Liver (tissue), 9 donors: ENCODE data around the gene PIR. TPM values are rescaled to one million over a fixed set of nuclear protein-coding genes. Genes with fewer than 3 reads are reported as not detected.

Experiments
- DNase-seq: peaks from one replicate; pipeline ENCODE4 v3.0.0-alpha.2; 2017; ENCODE audit warnings: low spot score
- H3K27ac ChIP-seq, 2 donors: one replicate each; pipeline ENCODE4 v1.7.0; 2013; ENCODE audit warnings: inconsistent platforms in 2 of 2, low read length in 2 of 2, control low read depth in 1 of 2, low read depth in 1 of 2, mild to moderate bottlenecking in 1 of 2
- H3K27me3 ChIP-seq, 4 donors: one replicate each; pipeline versions ENCODE4 v1.6.1 to v1.7.0; 2013; ENCODE audit warnings: low read length in 3 of 4, inconsistent platforms in 1 of 4, mild to moderate bottlenecking in 1 of 4, moderate library complexity in 1 of 4; ENCODE audit not compliant: control insufficient read depth in 4 of 4, insufficient read depth in 4 of 4
- H3K36me3 ChIP-seq, 4 donors: one replicate each; pipeline versions ENCODE4 v1.6.1 to v1.7.0; 2013; ENCODE audit warnings: low read length in 3 of 4, mild to moderate bottlenecking in 3 of 4, low read depth in 1 of 4, moderate library complexity in 1 of 4; ENCODE audit not compliant: control insufficient read depth in 4 of 4, insufficient read depth in 3 of 4
- H3K4me1 ChIP-seq, 4 donors: one replicate each; pipeline versions ENCODE4 v1.6.1 to v1.7.0; 2013; ENCODE audit warnings: low read length in 3 of 4, mild to moderate bottlenecking in 3 of 4, moderate library complexity in 1 of 4; ENCODE audit not compliant: control insufficient read depth in 4 of 4, insufficient read depth in 4 of 4
- H3K4me3 ChIP-seq, 3 donors: one replicate each; pipeline versions ENCODE4 v1.6.1 to v1.7.0; 2013; ENCODE audit warnings: low read length in 3 of 3, control low read depth in 1 of 3, low read depth in 1 of 3, mild to moderate bottlenecking in 1 of 3
- H3K9ac ChIP-seq, 2 donors: one replicate each; pipeline ENCODE4 v1.7.0; 2013; ENCODE audit warnings: low read length in 2 of 2, mild to moderate bottlenecking in 2 of 2, moderate library complexity in 2 of 2, control low read depth in 1 of 2, low read depth in 1 of 2
- H3K9me3 ChIP-seq, 4 donors: one replicate each; pipeline versions ENCODE4 v1.6.1 to v1.7.0; 2013; ENCODE audit warnings: low read length in 3 of 4; ENCODE audit not compliant: control insufficient read depth in 4 of 4
- EGR1 ChIP-seq, 2 donors: IDR thresholded peaks; 2 replicates each; pipeline ENCODE4 v1.6.1; 2016 to 2018; ENCODE audit warnings: antibody characterized with exemption in 2 of 2, low read depth in 2 of 2
- FOXA1 ChIP-seq: IDR thresholded peaks from 2 replicates; pipeline ENCODE4 v1.6.1; 2016; ENCODE audit warnings: antibody characterized with exemption
- FOXA2 ChIP-seq: IDR thresholded peaks from 2 replicates; pipeline ENCODE4 v1.6.1; 2016; ENCODE audit warnings: antibody characterized with exemption
- HNF4A ChIP-seq, 2 donors: conservative IDR thresholded peaks; 2 replicates each; pipeline ENCODE4 v1.6.1; 2016; ENCODE audit warnings: antibody characterized with exemption in 2 of 2, mild to moderate bottlenecking in 2 of 2
- HNF4G ChIP-seq: IDR thresholded peaks from 2 replicates; pipeline ENCODE4 v1.6.1; 2016; ENCODE audit warnings: antibody characterized with exemption
- JUND ChIP-seq, 2 donors: IDR thresholded peaks; 2 replicates each; pipeline ENCODE4 v1.6.1; 2016; ENCODE audit warnings: antibody characterized with exemption in 2 of 2
- NR2F2 ChIP-seq: IDR thresholded peaks from 2 replicates; pipeline ENCODE4 v1.6.1; 2016; ENCODE audit warnings: antibody characterized with exemption
- RAD21 ChIP-seq, 2 donors: IDR thresholded peaks; 2 replicates each; pipeline ENCODE4 v1.6.1; 2016; ENCODE audit warnings: antibody characterized with exemption in 2 of 2, mild to moderate bottlenecking in 2 of 2
- RXRA ChIP-seq, 2 donors: IDR thresholded peaks; 2 replicates each; pipeline ENCODE4 v1.6.1; 2017 to 2018; ENCODE audit warnings: antibody characterized with exemption in 2 of 2, mild to moderate bottlenecking in 1 of 2
- TAF1 ChIP-seq: conservative IDR thresholded peaks from 2 replicates; pipeline ENCODE4 v1.6.1; 2016; ENCODE audit warnings: antibody characterized with exemption, mild to moderate bottlenecking
- YY1 ChIP-seq: IDR thresholded peaks from 2 replicates; pipeline ENCODE4 v1.6.1; 2016; ENCODE audit warnings: antibody characterized with exemption, mild to moderate bottlenecking
- WGBS: extraction: QIAGEN DNeasy Blood & Tissue Kit; methylation state at CpG from one replicate; pipeline ENCODE4 v1.1.7; 2013; 5-methylcytosine and 5-hydroxymethylcytosine counted together
- polyA plus RNA-seq, 2 donors: library from polyadenylated mRNA; stranded (reverse) in 1 of 2; unstranded in 1 of 2; fragments of 200-250 nt in 1 of 2; fragments of >200 nt in 1 of 2; fragmentation: Nextera tagmentation in 1 of 2; extraction: Ambion mirVana in 1 of 2; gene quantifications; one replicate each; pipeline versions ENCODE4 v1.2.1 to v1.2.3, GENCODE V29; 2013 to 2015
- total RNA-seq, 2 donors: library from RNA; depleted of rRNA; stranded (reverse); fragments of >200 nt; gene quantifications; one replicate each; pipeline ENCODE4 v1.2.3, GENCODE V29; 2014
- TF ChIP-seq, protein P1 (sequence below): IDR thresholded peaks from 2 replicates; pipeline ENCODE4 v1.6.1; 2016; ENCODE audit warnings: antibody characterized with exemption
- TF ChIP-seq, protein P2 (sequence below): IDR thresholded peaks from 2 replicates; pipeline ENCODE4 v1.6.1; 2016; ENCODE audit warnings: antibody characterized with exemption
- TF ChIP-seq, protein P3 (sequence below): IDR thresholded peaks from 2 replicates; pipeline ENCODE4 v1.6.1; 2016; ENCODE audit warnings: antibody characterized with exemption, mild to moderate bottlenecking
- donor health status: healthy.
- donor health status: healthy.
- donor health status: healthy.
- donor health status: healthy.
- donor health status: healthy.

PIR gene
- total and polyA plus RNA-seq, 4 donors, result 9.0 to 24.7 (median 17.0) TPM

DNA sequence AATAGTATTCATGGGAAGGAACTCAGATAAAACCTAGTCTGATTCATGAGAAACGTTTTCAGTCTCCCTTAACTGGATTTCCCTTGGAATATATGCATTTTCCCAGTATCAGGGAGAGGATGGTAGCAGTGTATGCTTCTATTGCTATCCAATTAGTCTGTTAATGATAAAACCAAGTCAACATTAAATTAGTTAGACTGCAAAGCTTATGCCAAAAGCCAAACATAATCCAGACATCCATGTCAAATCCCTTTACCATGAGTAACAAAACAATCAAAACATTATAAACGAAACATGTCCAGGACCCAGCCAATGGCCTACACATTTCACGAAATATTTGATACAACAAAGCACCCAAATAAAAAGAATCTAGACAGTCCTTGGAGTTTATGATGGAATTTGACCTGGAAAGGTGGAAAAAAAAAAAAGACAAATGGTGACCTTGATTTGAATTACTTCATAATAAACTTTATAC, 74.4 kb downstream of the PIR start:
- DNase-seq, result no peak
- H3K9me3 ChIP-seq, result peaks cover 0 to 7% (median 1%) of the 10 kb centered on the region in 4 donors
- no peak overlapping the region for H3K9ac ChIP-seq
- H3K4me3 ChIP-seq, result no peak overlapping the region
- WGBS, result 76% methylated on average over 3 of the region's 3 CpGs
- H3K4me1 ChIP-seq, result no peaks in the 10 kb centered on the region
- H3K36me3 ChIP-seq, result no peaks in the 10 kb centered on the region
- H3K27ac ChIP-seq, result no peak overlapping the region
- TF ChIP-seq, protein P1, sequence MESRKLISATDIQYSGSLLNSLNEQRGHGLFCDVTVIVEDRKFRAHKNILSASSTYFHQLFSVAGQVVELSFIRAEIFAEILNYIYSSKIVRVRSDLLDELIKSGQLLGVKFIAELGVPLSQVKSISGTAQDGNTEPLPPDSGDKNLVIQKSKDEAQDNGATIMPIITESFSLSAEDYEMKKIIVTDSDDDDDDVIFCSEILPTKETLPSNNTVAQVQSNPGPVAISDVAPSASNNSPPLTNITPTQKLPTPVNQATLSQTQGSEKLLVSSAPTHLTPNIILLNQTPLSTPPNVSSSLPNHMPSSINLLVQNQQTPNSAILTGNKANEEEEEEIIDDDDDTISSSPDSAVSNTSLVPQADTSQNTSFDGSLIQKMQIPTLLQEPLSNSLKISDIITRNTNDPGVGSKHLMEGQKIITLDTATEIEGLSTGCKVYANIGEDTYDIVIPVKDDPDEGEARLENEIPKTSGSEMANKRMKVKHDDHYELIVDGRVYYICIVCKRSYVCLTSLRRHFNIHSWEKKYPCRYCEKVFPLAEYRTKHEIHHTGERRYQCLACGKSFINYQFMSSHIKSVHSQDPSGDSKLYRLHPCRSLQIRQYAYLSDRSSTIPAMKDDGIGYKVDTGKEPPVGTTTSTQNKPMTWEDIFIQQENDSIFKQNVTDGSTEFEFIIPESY, result no peak
- TF ChIP-seq FOXA2, result no peak
- no peak for TF ChIP-seq NR2F2
- TF ChIP-seq RAD21 (IDR thresholded peaks at IDR 0.05), result no peak
- no peak for TF ChIP-seq TAF1
- TF ChIP-seq, protein P2, sequence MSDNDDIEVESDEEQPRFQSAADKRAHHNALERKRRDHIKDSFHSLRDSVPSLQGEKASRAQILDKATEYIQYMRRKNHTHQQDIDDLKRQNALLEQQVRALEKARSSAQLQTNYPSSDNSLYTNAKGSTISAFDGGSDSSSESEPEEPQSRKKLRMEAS, result no peak
- no peak for TF ChIP-seq HNF4A (conservative IDR thresholded peaks at IDR 0.05)
- no peak for TF ChIP-seq HNF4G
- no peak for TF ChIP-seq RXRA (IDR thresholded peaks at IDR 0.05)
- no peak for TF ChIP-seq JUND (IDR thresholded peaks at IDR 0.05)
- TF ChIP-seq, protein P3, sequence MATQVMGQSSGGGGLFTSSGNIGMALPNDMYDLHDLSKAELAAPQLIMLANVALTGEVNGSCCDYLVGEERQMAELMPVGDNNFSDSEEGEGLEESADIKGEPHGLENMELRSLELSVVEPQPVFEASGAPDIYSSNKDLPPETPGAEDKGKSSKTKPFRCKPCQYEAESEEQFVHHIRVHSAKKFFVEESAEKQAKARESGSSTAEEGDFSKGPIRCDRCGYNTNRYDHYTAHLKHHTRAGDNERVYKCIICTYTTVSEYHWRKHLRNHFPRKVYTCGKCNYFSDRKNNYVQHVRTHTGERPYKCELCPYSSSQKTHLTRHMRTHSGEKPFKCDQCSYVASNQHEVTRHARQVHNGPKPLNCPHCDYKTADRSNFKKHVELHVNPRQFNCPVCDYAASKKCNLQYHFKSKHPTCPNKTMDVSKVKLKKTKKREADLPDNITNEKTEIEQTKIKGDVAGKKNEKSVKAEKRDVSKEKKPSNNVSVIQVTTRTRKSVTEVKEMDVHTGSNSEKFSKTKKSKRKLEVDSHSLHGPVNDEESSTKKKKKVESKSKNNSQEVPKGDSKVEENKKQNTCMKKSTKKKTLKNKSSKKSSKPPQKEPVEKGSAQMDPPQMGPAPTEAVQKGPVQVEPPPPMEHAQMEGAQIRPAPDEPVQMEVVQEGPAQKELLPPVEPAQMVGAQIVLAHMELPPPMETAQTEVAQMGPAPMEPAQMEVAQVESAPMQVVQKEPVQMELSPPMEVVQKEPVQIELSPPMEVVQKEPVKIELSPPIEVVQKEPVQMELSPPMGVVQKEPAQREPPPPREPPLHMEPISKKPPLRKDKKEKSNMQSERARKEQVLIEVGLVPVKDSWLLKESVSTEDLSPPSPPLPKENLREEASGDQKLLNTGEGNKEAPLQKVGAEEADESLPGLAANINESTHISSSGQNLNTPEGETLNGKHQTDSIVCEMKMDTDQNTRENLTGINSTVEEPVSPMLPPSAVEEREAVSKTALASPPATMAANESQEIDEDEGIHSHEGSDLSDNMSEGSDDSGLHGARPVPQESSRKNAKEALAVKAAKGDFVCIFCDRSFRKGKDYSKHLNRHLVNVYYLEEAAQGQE, result no peak
- TF ChIP-seq YY1, result no peak
- no peak for TF ChIP-seq FOXA1
- H3K27me3 ChIP-seq, result no peaks in the 10 kb centered on the region

DNA sequence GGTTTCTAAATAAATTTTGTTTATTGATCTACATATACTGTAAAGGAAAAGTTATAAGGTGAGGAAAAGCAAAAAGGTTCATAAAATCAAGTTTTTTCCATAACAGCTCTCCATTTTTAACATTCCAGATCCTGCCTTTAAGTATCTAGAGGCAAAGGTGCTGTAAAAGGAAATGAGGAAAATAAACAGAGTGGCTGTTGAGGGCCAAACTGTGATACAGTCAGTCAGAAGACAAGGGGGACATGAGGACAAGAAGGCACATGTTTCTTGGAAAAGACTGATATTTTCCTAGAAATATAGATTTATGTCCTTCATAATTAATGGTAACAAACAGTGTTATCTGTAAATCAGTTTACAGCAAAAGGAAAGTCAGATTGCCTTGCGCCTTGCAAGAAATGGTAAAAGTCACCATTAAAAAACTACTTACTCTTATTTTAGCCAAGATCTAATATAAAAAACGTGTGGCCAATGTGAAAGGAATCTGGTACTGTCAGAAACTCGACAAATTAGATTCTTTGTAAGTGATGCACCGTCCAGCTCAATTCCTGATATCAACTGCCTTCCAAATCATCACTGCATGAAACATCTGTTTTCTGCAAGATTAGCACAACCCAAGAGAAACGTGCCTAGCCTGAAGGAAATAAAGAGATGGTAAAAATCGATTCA, 75.0 kb downstream of the PIR start:
- Histone ChIP-seq H3K4me3 (no peak overlapping the region), H3K36me3 (no peaks in the 10 kb centered on the region), H3K9me3 (peaks cover 0 to 7% (median 1%) of the 10 kb centered on the region in 4 donors), H3K9ac (no peak overlapping the region), H3K27me3 (no peaks in the 10 kb centered on the region), H3K27ac (no peak overlapping the region), H3K4me1 (no peaks in the 10 kb centered on the region)
- no peak for DNase-seq
- WGBS, result 83% methylated on average over 6 of the region's 6 CpGs
- TF ChIP-seq EGR1 (IDR thresholded peaks at IDR 0.05; ENCODE audit: low read depth in 2 of 2) (no peak), YY1 (no peak)
- TF ChIP-seq, protein P2, result no peak
